Left renal pelvis (tissue), 4 donors: ENCODE results near the gene ACOT4. TPM values are rescaled to one million over a fixed set of nuclear protein-coding genes. Genes with fewer than 3 reads are reported as not detected.
"Not testable (repeated sequence)": the region's sequence is repeated elsewhere in the genome, so short reads cannot be mapped to it uniquely, and the experiment has no call there.

Experiments
- DNase-seq, 4 donors: peaks; one replicate each; pipeline ENCODE4 v3.0.0-alpha.2; 2013; ENCODE audit warnings: low read depth in 4 of 4, low spot score in 3 of 4
- polyA plus RNA-seq, 4 donors: library from polyadenylated mRNA; unstranded; fragments of 120-200 nt; gene quantifications; one replicate each; pipeline ENCODE4 v1.2.1, GENCODE V29; 2013; ENCODE audit not compliant: insufficient read length in 4 of 4

ACOT4 gene
- polyA plus RNA-seq, 4 donors = 0.74 to 4.3 (median 2.9) TPM

DNA sequence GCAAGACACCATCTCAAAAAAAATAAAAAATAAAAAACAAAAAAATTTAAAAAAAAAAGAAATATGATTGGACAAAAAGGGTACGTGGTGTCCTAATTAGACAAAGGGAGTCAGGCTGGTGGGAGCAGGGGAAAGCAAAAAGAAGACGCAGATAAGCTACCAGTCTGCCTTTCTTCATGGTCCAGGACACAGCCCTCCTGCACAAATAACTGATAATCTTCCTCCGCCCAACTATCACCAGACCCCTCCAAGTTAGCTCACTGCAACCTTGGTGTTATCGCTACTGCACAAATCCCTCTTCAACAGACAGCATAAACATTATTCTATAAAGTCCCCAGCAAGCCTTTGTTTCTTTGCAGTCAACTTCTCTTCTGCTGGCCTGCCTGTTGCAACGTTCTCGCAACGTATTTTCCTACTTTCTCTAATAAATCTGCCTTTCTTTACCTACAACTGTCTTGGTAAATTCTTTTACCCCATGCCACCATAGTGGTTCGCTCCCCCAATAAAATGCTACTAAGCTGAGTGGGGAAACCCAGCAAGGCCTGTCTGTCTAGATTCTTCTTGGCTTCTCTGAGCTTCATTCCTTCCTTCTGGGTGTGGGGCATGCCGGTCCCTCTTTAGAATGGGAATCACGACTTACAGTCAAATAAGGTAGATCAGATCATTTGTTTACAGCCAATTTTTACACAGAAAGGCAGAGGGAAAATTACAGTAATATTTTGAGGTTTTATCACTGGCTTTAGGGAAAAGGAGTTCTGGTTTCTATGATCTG lies 38.5 kb downstream of the ACOT4 start:
- no peak for DNase-seq

- peak in 3 of 4 donors; percentile 59 to 63 (median 62) for DNase-seq
Measured at GRCh38 chr14:73633116-73634010, 41.7 kb downstream of the ACOT4 start.

- DNase-seq = no peak
Measured at GRCh38 chr14:73634011-73634833, 42.5 kb downstream of the ACOT4 start.

DNA sequence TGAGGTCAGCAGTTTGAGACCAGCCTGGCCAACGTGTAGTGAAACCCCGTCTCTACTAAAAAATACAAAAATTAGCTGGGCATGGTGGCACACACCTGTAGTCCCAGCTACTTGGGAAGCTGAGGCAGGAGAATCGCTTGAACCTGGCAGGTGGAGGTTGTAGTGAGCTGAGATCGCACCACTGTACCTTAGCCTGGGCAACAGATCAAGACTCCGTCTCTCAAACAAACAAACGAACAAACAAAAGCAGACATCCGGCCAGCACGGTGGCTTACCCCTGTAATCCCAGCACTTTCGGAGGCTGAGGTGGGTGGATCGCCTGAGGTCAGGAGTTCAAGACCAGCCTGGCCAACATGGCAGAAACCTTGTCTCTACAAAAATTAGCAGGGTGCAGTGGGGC lies 44.7 kb downstream of the ACOT4 start:
- not testable (repeated sequence) for DNase-seq

GRCh38 chr14:73637830-73638229 lies 46.2 kb downstream of the ACOT4 start:
- no peak for DNase-seq

DNA sequence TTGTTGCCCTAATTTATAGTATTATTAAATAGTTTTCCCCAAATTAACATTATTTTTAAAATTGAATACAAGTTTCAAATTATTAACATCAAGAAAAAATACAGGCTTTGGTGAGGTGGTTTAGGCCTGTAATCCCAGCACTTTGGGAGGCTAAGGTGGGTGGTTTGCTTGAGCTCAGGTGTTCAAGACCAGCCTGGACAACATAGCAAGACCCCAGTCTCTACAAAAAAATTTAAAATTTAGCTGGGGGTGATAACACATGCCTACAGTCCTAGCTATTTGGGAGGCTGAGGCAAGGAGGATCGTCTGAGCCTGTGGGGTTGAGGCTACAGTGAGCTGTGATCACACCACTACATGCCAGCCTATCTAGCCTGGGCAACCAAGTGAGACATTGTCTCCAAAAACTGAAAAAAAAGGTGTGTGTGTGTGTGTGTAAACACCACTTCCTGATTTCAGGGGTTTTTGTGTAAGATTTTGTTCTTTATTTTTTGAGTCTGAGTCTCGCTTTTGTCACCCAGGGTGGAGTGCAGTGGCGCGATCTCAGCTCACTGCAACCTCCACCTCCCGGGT lies 49.2 kb downstream of the ACOT4 start:
- no peak for DNase-seq

- peak; percentile 75 to 84 (median 82) for DNase-seq
Measured at GRCh38 chr14:73644531-73645247, 53.0 kb downstream of the ACOT4 start, which contains the start of gene DNAL1. DNAL1 (plus strand) TSS chr14:73644986; CDS start chr14:73645040, 54 bp downstream.

- no peak for DNase-seq
Measured at GRCh38 chr14:73645248-73645610, 53.6 kb downstream of the ACOT4 start.

Other genes starting within 250 kb of the ACOT4 start
- 100 to 1,000 TPM in 1 of 4 donors, 10 to 100 TPM in 3; 58.9 to 109 (median 89.3) TPM for gene NUMB, start 133.3 kb upstream of the ACOT4 start, polyA plus RNA-seq
- 10 to 100 TPM in 3 of 4 donors, 1 to 10 TPM in 1; 8.3 to 11.6 (median 10.8) TPM for gene RIOX1, start 100.9 kb upstream of the ACOT4 start, polyA plus RNA-seq
- 10 to 100 TPM in 1 of 4 donors, 1 to 10 TPM in 3; 3.8 to 13.6 (median 8.8) TPM for gene ACOT1, start 54.7 kb upstream of the ACOT4 start, polyA plus RNA-seq
- 1 to 10 TPM in 3 of 4 donors, under 1 TPM in 1; 0.54 to 3.6 (median 1.5) TPM for gene HEATR4, start 32.9 kb upstream of the ACOT4 start, polyA plus RNA-seq
- 10 to 100 TPM; 26.8 to 71.4 (median 52.6) TPM for gene ACOT2, start 22.7 kb upstream of the ACOT4 start, polyA plus RNA-seq
- gene ACOT6, start 20.6 kb downstream of the ACOT4 start, polyA plus RNA-seq = under 1 TPM in 2 of 4 donors, not detected in 2; 0.18 to 0.19 TPM
- 10 to 100 TPM; 13.5 to 32.7 (median 21.9) TPM for gene DNAL1, start 53.1 kb downstream of the ACOT4 start, polyA plus RNA-seq
- 10 to 100 TPM; 83.5 to 97.4 (median 89.2) TPM for gene PNMA1, start 122.5 kb downstream of the ACOT4 start, polyA plus RNA-seq